ENCODE measurements around the gene ZDHHC1. TPM values are rescaled to one million over a fixed set of nuclear protein-coding genes. Genes with fewer than 3 reads are reported as not detected.
A peak's percentile ranks its signal among the peaks of the same experiment; 100 is the strongest.

ZDHHC1 gene
- total RNA-seq, 2 donors from 2014 or later: 8.4 to 10.6 TPM

DNA sequence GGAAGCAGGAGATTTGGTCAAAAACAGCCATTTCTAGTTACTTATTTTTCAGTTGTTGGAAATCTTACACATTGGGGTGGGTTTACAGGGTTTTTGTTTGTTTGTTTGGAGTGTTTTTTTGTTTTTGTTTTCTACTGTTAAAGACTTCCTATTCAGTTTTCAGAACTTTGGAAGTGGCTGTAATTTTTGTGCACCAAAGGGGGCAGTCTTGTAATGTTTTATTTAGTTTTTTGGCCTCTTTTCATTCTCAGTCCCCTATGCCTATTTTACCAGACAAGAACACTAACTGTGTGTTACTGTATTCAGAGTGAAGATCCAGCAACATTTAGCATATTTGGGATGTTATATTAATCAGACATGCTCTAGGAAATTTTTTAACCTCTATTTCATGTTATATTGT lies 43.6 kb downstream of the ZDHHC1 start:
- Histone ChIP-seq H3K27me3 (ENCODE audit: control insufficient read depth, insufficient read depth, low read length, poor library complexity, severe bottlenecking) (peaks cover 22% of the 10 kb centered on the region), H3K9me3 (ENCODE audit: control insufficient read depth, low read length) (no peaks in the 10 kb centered on the region), H3K36me3 (ENCODE audit: control insufficient read depth, insufficient read depth, low read length) (no peaks in the 10 kb centered on the region), H3K9ac (ENCODE audit: extremely low read depth, low read length, poor library complexity, severe bottlenecking) (no peak overlapping the region), H3K4me1 (ENCODE audit: control insufficient read depth, insufficient read depth, low read length) (no peaks in the 10 kb centered on the region), H3K27ac (ENCODE audit: low read depth, low read length) (no peak overlapping the region), H3K4me3 (ENCODE audit: low read length) (no peak overlapping the region)
- no peaks in the 10 kb centered on the region for H3K36me3 Mint-ChIP-seq (ENCODE audit: low read depth)
- H3K4me3 Mint-ChIP-seq: no peak overlapping the region
- no peak overlapping the region for H3K27ac Mint-ChIP-seq
- no peaks in the 10 kb centered on the region for H3K4me1 Mint-ChIP-seq
- TF ChIP-seq, protein P1, sequence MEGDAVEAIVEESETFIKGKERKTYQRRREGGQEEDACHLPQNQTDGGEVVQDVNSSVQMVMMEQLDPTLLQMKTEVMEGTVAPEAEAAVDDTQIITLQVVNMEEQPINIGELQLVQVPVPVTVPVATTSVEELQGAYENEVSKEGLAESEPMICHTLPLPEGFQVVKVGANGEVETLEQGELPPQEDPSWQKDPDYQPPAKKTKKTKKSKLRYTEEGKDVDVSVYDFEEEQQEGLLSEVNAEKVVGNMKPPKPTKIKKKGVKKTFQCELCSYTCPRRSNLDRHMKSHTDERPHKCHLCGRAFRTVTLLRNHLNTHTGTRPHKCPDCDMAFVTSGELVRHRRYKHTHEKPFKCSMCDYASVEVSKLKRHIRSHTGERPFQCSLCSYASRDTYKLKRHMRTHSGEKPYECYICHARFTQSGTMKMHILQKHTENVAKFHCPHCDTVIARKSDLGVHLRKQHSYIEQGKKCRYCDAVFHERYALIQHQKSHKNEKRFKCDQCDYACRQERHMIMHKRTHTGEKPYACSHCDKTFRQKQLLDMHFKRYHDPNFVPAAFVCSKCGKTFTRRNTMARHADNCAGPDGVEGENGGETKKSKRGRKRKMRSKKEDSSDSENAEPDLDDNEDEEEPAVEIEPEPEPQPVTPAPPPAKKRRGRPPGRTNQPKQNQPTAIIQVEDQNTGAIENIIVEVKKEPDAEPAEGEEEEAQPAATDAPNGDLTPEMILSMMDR (conservative IDR thresholded peaks at IDR 0.05): peak; percentile 67
- peaks cover 8% of the 10 kb centered on the region for H3K27me3 Mint-ChIP-seq (ENCODE audit: insufficient read depth)
- DNase-seq: no peak
- no peaks in the 10 kb centered on the region for H3K9me3 Mint-ChIP-seq

DNA sequence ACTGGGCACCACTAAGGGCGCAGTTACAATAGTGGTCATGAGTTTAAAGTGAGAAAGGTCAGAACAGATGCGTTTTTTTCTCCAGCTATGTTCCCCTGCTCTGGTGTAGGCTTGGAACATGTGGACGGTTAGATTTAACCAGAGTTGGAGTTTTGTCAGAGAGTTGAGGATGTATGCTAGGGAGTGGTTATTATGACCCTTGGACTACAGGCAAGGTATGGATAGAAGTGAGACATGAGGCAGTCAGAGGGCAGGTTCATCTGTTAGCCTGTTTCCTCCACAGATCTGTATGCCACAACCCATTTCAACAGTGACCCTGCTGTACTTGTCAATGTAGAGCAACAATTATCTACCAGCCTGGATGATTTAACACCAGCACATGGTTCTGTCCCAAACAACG lies 45.6 kb downstream of the ZDHHC1 start:
- H3K4me3 ChIP-seq (ENCODE audit: low read length): no peak overlapping the region
- H3K9ac ChIP-seq (ENCODE audit: extremely low read depth, low read length, poor library complexity, severe bottlenecking): no peak overlapping the region
- H3K36me3 ChIP-seq (ENCODE audit: control insufficient read depth, insufficient read depth, low read length): no peaks in the 10 kb centered on the region
- H3K36me3 Mint-ChIP-seq (ENCODE audit: low read depth): no peaks in the 10 kb centered on the region
- 88 to 92% methylated on average over 2 to 4 of the region's 4 CpGs for WGBS, 2 experiments (ENCODE audit: insufficient coverage in 1 of 2, insufficient read length in 1 of 2)
- H3K27ac ChIP-seq (ENCODE audit: low read depth, low read length): no peak overlapping the region
- H3K9me3 Mint-ChIP-seq: no peaks in the 10 kb centered on the region
- no peak overlapping the region for H3K4me3 Mint-ChIP-seq
- no peaks in the 10 kb centered on the region for H3K4me1 ChIP-seq (ENCODE audit: control insufficient read depth, insufficient read depth, low read length)
- TF ChIP-seq, protein P1 (conservative IDR thresholded peaks at IDR 0.05): no peak
- H3K27me3 ChIP-seq (ENCODE audit: control insufficient read depth, insufficient read depth, low read length, poor library complexity, severe bottlenecking): peaks cover 22% of the 10 kb centered on the region
- H3K27me3 Mint-ChIP-seq (ENCODE audit: insufficient read depth): peaks cover 5% of the 10 kb centered on the region
- DNase-seq: no peak
- no peaks in the 10 kb centered on the region for H3K9me3 ChIP-seq (ENCODE audit: control insufficient read depth, low read length)
- H3K27ac Mint-ChIP-seq: no peak overlapping the region
- H3K4me1 Mint-ChIP-seq: no peaks in the 10 kb centered on the region

DNA sequence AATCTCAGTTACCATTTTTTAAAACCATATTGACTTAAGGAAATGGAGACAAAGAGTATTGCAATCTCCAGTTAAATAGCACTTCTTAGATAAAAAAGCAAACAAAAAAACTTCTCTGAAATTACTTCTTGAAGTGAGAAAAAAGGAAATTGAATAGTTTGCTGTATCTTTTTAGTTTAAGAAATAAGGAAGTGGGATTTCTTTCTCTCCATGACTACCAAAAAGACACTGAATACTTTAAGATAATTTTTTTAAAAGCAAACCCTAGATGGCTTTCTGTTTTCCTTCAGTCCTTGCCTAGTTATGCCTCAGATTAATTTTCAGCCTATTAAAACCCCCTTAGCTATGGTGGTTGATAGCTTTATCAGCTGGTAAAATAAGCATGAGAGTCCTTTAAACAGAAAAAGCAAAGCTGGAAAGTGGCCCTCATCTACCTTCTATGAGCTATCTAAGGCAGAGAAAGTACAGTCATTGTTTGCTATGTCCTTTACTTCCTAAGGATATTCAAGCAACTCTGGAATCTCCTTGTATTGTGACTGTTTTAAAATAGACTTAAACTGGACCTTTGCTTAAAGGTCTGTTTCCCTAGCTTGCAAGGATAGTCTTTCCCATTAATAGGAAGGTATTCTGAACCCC lies 51.6 kb downstream of the ZDHHC1 start:
- Mint-ChIP-seq H3K4me1 (peaks cover 18% of the 10 kb centered on the region), H3K27ac (no peak overlapping the region), H3K9me3 (no peaks in the 10 kb centered on the region), H3K36me3 (ENCODE audit: low read depth) (no peaks in the 10 kb centered on the region), H3K4me3 (no peak overlapping the region), H3K27me3 (ENCODE audit: insufficient read depth) (peaks cover 12% of the 10 kb centered on the region)
- Histone ChIP-seq H3K4me1 (ENCODE audit: control insufficient read depth, insufficient read depth, low read length) (peaks cover 5% of the 10 kb centered on the region), H3K4me3 (ENCODE audit: low read length) (peak overlapping the region; percentile 11), H3K9me3 (ENCODE audit: control insufficient read depth, low read length) (no peaks in the 10 kb centered on the region), H3K27ac (ENCODE audit: low read depth, low read length) (no peak overlapping the region), H3K36me3 (ENCODE audit: control insufficient read depth, insufficient read depth, low read length) (no peaks in the 10 kb centered on the region), H3K9ac (ENCODE audit: extremely low read depth, low read length, poor library complexity, severe bottlenecking) (no peak overlapping the region), H3K27me3 (ENCODE audit: control insufficient read depth, insufficient read depth, low read length, poor library complexity, severe bottlenecking) (peaks cover 12% of the 10 kb centered on the region)
- TF ChIP-seq, protein P1 (conservative IDR thresholded peaks at IDR 0.05): no peak
- no peak for DNase-seq

All from endodermal cell (in vitro differentiated cells).